ENCODE measurements around the gene TUBD1. TPM values are rescaled to one million over a fixed set of nuclear protein-coding genes. Genes with fewer than 3 reads are reported as not detected.
"Not testable (repeated sequence)": the region's sequence is repeated elsewhere in the genome, so short reads cannot be mapped to it uniquely, and the experiment has no call there.

TUBD1 gene
- total RNA-seq, 1 experiment from 2014 or later = 12.6 TPM

- H3K36me3 Mint-ChIP-seq (ENCODE audit: insufficient read depth, unreplicated experiment) = peaks cover 35% of the 10 kb centered on the region
- CTCF ChIA-PET = no interaction called here
- BruUV-seq (replicated peaks) = no TSS peak
- H3K4me1 Mint-ChIP-seq (ENCODE audit: low read depth, unreplicated experiment) = peaks cover 10% of the 10 kb centered on the region
- H3K4me3 Mint-ChIP-seq (ENCODE audit: low read depth, unreplicated experiment) = no peak overlapping the region
- DNase-seq = no peak
- H3K27me3 Mint-ChIP-seq (ENCODE audit: unreplicated experiment) = no peaks in the 10 kb centered on the region
- no peak for TF ChIP-seq CTCF (IDR thresholded peaks at IDR 0.05; ENCODE audit: unreplicated experiment)
- no peaks in the 10 kb centered on the region for H3K9me3 Mint-ChIP-seq (ENCODE audit: low read depth, unreplicated experiment)
- intact Hi-C loops (cut with micrococcal nuclease; ENCODE audit: unreplicated experiment) = no loop called here
- H3K27ac Mint-ChIP-seq (ENCODE audit: unreplicated experiment) = peak overlapping the region; percentile 88
Observed at GRCh38 chr17:59830846-59831486, 61.8 kb downstream of the TUBD1 start.

DNA sequence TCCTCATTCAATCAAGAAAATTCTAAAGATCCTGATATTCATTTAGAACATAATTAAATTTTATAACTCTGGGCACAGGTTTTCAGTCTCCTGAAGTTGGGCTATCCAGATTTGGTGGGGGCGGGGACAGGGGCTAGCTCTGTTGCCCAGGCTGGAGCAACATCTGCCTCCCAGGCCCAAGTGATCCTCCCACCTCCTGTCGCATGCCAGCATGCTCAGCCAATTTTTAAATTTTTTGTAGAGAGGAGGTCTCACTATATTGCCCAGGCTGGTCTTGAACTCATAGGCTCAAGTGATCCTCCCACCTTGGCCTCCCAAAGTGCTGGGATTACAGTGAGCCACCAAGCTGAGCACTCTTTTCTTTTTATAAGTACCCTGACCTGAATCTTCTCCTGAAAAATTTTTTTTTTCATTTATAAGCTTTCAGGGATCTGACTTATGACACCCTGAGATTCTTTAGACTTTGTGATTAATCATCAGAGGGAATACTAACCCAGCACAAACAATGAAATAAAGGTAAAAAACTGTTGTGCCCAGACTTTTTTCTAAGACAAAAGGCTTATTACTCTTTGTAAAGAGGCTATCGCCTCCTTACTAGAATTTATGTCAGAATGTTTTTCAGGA lies 62.6 kb downstream of the TUBD1 start:
- no peaks in the 10 kb centered on the region for H3K9me3 Mint-ChIP-seq (ENCODE audit: low read depth, unreplicated experiment)
- no peaks in the 10 kb centered on the region for H3K27me3 Mint-ChIP-seq (ENCODE audit: unreplicated experiment)
- peak; percentile 34 for DNase-seq
- H3K27ac Mint-ChIP-seq (ENCODE audit: unreplicated experiment) = peak overlapping the region; percentile 97
- TF ChIP-seq CTCF (IDR thresholded peaks at IDR 0.05; ENCODE audit: unreplicated experiment) = no peak
- peaks cover 43% of the 10 kb centered on the region for H3K36me3 Mint-ChIP-seq (ENCODE audit: insufficient read depth, unreplicated experiment)
- peak overlapping the region; percentile 49 for H3K4me3 Mint-ChIP-seq (ENCODE audit: low read depth, unreplicated experiment)
- peaks cover 16% of the 10 kb centered on the region for H3K4me1 Mint-ChIP-seq (ENCODE audit: low read depth, unreplicated experiment)
- intact Hi-C loops (cut with micrococcal nuclease; ENCODE audit: unreplicated experiment) = no loop called here
- no TSS peak for BruUV-seq (replicated peaks)
- CTCF ChIA-PET = interaction anchor here (0.8 to 1.2 kb wide), 3 partner anchors 25 to 47 kb away, joined by 3 to 6 read pairs (median 4); no protein-coding TSS in a partner anchor

DNA sequence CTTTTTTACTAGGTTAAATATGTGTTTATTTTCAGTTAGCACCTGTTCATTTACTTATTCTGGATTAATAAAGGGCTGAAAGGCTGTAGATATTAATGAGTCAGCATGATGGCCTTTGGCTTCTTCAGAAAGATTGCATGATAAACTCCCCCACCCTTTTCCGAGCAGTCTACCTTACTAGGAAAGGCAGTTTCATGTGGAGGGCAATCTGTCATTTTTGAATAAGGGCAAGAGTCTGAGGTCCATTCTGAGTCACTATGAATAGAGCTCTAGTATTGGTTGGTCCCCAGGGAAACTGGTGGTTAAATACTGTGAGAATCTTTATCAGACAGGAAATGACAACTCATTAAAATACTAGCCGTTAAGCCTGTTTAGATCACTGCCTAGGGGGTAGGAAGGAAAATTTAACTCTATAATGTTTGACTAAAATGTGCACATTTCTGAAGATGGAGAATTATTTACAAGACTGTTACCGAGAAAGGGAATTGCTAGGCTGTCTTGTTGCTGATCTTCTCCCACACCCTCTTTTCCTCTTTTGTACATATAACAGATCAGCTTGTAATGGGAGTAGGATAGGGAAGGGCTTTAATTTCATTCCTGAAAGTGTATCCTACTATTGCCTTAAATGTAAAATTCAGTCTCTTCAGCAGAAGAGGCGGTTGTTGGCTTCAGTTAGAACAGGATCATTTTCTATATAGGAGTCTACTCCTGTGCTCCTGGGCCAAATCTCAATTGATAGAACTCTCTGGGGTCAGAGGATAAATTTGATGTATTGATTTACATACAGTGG lies 63.3 kb downstream of the TUBD1 start:
- Mint-ChIP-seq H3K36me3 (ENCODE audit: insufficient read depth, unreplicated experiment) (peaks cover 43% of the 10 kb centered on the region), H3K27me3 (ENCODE audit: unreplicated experiment) (no peaks in the 10 kb centered on the region), H3K4me1 (ENCODE audit: low read depth, unreplicated experiment) (peaks cover 16% of the 10 kb centered on the region), H3K4me3 (ENCODE audit: low read depth, unreplicated experiment) (peak overlapping the region; percentile 49), H3K27ac (ENCODE audit: unreplicated experiment) (peak overlapping the region; percentile 97), H3K9me3 (ENCODE audit: low read depth, unreplicated experiment) (no peaks in the 10 kb centered on the region)
- TF ChIP-seq CTCF (IDR thresholded peaks at IDR 0.05; ENCODE audit: unreplicated experiment) = no peak
- CTCF ChIA-PET = interaction anchor here (0.6 to 2.3 kb wide), 9 partner anchors 8 to 77 kb away, joined by 3 to 14 read pairs (median 4); no protein-coding TSS in a partner anchor
- DNase-seq = peak; percentile 68
- intact Hi-C loops (cut with micrococcal nuclease; ENCODE audit: unreplicated experiment) = loop anchor here (1.0 to 2.0 kb wide), 3 partner anchors 8 to 43 kb away; no protein-coding TSS in a partner anchor
- TSS peak; percentile 67 for BruUV-seq (replicated peaks)

- CTCF ChIA-PET = interaction anchor here (0.6 to 2.3 kb wide), 7 partner anchors 9 to 705 kb away, joined by 3 to 14 read pairs (median 4); no protein-coding TSS in a partner anchor
- H3K27me3 Mint-ChIP-seq (ENCODE audit: unreplicated experiment); H3K9me3 Mint-ChIP-seq (ENCODE audit: low read depth, unreplicated experiment): not testable (repeated sequence)
- H3K4me1 Mint-ChIP-seq (ENCODE audit: low read depth, unreplicated experiment) = peaks cover 16% of the 10 kb centered on the region
- H3K36me3 Mint-ChIP-seq (ENCODE audit: insufficient read depth, unreplicated experiment) = peaks cover 43% of the 10 kb centered on the region
- intact Hi-C loops (cut with micrococcal nuclease; ENCODE audit: unreplicated experiment) = loop anchor here (1.0 to 2.0 kb wide), 3 partner anchors 8 to 43 kb away; no protein-coding TSS in a partner anchor
- peak; percentile 36 for DNase-seq
- peak overlapping the region; percentile 97 for H3K27ac Mint-ChIP-seq (ENCODE audit: unreplicated experiment)
- peak overlapping the region; percentile 49 for H3K4me3 Mint-ChIP-seq (ENCODE audit: low read depth, unreplicated experiment)
- BruUV-seq (replicated peaks) = TSS peak; percentile 77
Observed at GRCh38 chr17:59828819-59829216, 63.9 kb downstream of the TUBD1 start.

All from Calu3 (cell line).